GM19238 (cell line): ENCODE measurements around the gene PTPRH.

ENCODE experiments used
- DNase-seq: peaks from one replicate; pipeline ENCODE4 v3.0.0; 2011; ENCODE audit warnings: low spot score; ENCODE audit not compliant: insufficient read length

PTPRH gene

GRCh38 chr19:55134736-55135135 lies 74.6 kb downstream of the PTPRH start:
- no peak for DNase-seq

GRCh38 chr19:55133639-55134444 lies 75.5 kb downstream of the PTPRH start:
- DNase-seq, result no peak

- no peak for DNase-seq
These were observed 76.7 kb downstream of the PTPRH start for GRCh38 chr19:55132453-55133129.

- no peak for DNase-seq
These were observed 77.9 kb downstream of the PTPRH start for GRCh38 chr19:55131421-55131820.
